SKM-1 (cell line): Measurements from ENCODE around the gene EXOSC9.

Source experiments
- DNase-seq: peaks from one replicate; lab custom pipeline; 2025; ENCODE audit not compliant: unreplicated experiment; lab: John Stamatoyannopoulos, UW

Gene EXOSC9

DNA sequence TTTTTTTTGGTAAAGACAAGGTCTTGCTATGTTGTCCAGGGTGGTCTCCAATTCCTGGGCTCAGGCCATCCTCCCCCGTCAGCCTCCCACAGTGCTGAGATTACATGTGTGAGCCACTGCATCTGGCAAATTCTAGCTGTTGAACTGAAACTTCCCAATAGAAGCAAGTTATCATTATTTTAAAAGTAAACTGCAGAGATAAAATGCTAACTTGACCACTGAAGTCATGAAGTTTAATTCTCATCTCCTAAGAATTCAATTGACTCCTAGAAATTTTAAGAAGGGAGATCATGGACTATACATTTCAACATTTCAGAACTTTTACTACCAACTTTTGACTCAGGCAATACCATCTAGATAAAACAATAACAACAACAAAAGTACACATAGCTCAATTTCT, 11.7 kb upstream of the EXOSC9 start:
- DNase-seq, result no peak

DNA sequence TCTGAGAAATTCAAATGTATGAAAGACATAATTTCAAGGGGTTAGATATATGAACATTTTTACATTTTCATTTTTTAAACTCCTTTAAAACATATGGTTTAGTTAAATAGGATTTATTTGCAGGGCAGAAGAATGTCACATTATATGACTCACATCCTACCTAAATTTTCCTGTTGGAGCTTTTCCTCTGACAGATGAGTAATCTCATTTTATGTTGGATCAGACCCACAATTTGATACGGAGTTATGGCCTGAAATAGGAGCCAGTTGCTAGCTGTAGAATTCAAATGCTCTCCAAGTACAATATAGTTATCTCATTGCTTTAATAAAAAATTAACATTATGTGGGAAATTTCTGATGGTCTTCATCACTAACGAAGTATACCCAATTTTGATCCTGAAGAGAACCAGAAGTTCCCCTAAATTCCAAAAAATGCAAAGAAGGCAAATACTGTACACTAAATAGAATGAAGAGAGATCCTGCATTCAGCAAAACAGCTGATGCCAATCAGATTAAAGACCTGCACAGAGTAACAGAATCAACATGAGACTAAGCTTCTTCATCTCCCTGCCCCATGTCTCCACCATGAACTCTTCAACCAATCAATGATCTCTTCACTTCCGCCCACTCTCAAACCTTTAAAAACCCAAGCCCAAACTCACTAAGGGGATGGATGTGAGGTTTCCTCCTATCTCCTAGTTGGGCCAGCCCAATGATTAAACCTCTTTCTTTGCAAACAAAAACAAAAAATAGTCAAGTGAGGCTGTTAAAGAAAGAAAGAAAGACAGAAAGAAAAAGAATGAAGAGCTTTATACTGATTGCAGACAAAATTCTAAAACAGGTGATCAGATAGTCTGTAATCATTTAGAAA, 10.9 kb upstream of the EXOSC9 start:
- no peak for DNase-seq

DNA sequence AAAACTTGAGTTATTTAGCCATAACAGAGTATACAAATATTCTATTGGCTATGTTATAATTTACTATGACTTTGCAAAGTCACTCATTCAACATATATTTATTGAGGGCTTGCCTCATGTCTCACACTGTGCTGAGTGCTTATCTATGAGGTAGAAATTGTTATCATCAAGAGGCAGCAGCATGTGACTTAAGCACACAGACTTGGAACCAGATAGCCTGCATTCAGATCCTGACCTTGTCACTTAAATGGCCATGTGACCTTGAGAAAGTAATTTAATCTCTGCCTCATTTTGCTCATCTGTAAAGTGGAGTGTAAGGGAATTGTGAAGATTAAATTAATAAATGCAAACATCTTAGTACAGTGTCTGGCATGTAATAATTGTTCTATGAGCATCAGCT, 10.1 kb upstream of the EXOSC9 start:
- no peak for DNase-seq

DNA sequence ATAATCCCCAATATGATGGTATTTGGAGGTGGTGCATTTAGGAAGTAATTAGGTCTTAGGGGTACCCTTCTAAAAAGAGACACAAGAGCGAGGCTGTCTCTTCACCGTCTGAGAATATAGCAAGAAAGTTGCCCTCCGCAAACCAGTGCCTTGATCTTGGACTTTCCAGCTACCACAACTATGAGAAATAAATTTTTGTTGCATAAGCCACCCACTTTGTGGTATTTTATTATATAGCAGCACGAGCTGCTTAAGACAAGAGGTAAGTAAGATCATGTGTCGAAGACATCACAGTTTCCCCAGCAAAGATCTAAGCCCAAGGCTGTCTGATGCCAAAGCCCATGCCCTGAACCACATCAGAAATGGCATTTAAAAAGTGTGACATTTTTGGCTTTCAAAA, 9.6 kb upstream of the EXOSC9 start:
- no peak for DNase-seq

DNA sequence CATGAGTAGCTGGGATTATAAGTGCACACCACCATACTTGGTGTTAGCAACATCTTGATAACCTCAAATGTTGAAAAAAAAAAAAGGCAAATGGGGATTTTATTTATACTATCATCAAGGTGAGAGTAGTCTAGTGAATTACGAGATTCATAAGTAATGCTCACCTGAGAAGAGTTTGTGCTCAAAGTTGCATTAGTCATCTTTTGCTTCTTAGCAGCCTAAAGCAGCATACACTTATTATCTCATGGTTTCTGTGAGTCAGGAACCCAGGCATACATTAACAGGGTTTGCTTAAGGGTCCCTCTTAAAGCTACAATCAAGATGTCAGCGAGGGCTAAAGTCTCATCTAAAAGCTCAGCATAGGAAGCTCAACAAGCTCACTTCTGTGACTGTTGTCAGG, 8.2 kb upstream of the EXOSC9 start:
- no peak for DNase-seq

DNA sequence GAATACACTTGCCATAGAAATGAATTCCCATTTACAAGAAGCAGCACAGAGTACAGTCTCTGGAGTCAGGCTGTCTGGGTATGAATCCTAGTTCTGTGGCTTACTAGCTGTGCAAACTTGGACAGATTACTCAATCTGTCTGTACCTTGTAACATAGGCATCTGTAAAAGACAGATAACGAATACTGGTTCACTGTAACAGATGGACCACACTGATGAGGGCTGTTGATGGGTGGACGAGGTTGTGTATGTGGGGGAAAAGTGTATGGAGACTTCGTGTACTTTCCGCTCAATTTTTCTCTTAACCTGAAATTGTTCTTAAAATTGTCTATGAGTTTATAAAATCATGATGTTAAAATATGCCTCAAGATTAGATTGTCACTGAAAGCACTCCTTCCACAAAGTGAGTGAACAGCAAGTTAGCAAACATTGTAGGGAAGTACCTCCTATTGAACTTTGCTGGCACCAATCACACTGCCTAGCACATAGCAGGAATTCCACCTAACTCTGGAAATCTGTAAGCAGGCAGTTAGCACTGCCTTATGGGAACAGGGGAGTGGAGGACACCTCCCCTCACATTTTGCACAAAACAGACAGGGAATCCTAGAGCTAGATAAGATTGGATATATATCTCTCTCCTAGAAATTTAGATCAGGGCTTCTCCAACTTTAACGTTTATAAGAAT, 6.5 kb upstream of the EXOSC9 start:
- DNase-seq, result no peak

DNA sequence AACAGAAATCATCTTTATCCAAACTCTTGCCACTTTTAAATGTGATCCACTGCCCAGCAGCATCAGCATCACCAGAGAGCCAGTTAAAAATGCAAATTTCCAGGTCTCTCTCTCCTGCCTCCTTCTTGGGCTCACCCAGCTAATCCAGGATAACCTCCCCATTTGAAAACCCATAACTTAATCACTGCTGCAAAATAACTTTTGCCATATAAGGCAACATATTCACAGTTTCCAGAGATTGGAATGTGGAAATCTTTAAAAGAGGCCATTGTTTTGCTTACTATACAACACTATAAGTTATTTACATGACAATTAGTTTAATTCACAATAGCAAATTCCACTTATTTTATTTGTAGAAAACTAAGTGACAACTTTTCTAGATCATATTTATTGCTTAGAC, 4.8 kb upstream of the EXOSC9 start:
- DNase-seq, result no peak

DNA sequence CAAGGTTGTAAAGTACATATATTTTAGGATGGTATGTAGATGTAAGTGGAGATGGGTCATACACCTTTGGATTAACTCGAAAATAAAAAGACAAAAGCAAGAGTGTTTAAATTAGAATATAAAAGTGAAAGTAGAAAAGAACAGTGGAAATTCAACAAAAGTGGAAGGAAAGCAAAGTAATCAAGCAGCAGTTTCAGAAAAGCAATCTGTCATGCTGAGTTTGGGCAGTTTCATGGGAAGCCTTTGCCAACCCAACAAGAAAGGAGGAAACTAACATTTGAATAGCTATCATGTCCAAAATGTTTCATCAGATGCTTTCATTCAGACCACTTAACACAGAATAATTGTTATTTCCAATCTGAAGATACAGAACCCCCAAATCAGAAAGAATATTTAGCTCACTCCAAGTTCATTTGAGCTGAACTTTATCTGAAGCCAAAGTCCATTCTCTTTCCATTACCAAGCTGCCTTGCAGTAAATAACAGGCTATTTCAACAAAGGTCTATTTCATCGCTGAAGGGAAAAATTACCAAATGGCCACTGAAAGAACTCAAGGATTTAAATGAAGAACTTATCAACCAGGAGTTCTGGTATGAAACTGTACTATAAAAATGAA, 1.8 kb upstream of the EXOSC9 start:
- no peak for DNase-seq

DNA sequence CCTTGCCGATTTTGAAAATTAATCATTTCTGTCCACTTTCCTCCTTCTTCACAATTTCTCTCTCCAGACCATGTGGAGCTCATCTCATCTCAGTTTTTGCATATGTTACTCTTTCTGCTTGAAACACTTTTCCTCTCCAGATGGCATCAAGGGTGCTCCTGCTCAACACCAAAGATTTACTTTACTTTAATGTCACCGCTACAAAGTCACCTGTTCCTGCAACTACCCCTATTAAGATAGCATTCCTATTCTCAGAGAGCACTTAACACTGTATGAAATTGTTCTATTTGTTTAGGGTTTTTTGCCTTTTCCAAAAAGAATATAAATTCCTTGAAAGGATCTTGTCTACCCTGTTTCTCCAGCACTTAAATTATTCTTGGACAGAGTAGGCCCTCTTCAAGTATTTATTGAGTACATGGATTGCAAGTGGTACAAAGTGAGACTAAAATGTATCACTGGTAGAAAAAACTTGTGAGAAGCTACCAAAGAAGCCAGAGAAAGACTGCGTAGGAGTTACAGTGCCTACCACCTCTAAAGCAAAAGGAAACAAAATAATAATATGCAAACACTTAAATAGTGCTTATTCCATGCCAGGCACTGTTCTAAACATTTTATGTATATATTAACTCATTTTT, 1.1 kb upstream of the EXOSC9 start:
- DNase-seq, result no peak

DNA sequence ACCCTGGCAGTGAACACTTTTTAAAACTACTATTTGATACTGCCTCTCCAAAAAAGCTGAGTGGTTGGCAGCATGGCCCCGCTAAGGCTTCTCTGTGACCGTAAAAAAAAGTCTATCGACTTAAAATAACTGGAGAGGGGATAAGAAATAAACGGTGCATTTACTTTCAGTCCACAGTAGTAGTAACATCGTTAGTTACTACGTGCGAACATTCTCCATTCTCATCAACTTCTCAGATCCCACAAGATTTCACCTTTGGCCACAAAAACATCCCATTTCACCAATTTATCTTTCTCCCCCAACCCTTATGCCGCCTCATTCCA, 524 bp upstream of the EXOSC9 start:
- no peak for DNase-seq

DNA sequence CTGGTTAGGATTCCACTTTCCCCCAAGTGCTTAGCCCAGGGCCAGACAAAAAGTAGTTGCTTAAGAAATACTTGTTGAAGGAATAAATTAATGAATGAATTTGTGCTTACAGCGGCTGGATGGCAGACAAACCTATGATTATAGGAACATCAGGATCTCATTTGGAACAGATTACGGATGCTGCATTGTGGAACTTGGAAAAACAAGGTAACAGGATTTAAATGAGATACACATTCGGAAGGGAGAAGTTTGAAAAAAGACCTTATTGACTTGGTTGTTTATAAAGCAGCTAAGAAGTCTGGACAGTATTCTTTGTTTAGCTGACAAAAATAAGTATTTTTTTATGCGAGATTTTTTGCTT, 572 bp downstream of the EXOSC9 start:
- DNase-seq, result no peak

DNA sequence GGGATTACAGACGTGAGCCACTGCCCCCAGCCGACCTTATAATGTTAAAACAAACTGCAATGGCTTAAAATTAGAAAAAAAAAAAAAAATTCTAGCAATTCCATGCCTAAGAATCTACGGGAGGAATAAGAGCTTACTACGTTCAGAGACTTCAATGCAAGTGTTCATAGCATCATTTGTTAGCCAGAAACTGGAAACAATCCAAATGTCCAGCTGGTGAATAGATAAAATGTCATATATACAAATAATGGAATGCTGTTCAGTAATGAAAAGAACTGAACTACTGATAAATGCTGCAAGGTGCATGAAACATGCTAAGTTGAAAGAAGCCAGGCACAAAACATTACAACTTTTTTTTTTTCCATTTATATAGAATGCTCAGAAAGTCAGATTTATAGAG, 5.3 kb downstream of the EXOSC9 start:
- no peak for DNase-seq

DNA sequence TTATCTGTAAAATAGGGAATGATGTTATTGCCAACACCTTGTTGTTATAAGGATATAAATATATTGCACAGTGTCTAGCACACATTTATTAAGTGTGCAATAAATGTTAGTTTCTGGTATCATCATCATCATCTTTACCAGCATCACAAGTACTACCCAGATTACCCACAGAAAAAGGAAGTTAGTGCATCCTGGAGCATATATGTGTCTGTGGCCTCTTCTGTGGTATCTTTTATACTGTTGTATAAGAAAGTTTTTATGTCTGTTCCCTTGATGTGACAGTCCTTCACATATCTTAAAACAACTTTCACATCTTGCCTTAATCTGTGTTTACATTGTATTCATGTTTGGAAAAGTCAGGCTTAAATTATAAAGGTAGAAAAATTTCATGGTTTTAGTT, 10.0 kb downstream of the EXOSC9 start:
- no peak for DNase-seq

DNA sequence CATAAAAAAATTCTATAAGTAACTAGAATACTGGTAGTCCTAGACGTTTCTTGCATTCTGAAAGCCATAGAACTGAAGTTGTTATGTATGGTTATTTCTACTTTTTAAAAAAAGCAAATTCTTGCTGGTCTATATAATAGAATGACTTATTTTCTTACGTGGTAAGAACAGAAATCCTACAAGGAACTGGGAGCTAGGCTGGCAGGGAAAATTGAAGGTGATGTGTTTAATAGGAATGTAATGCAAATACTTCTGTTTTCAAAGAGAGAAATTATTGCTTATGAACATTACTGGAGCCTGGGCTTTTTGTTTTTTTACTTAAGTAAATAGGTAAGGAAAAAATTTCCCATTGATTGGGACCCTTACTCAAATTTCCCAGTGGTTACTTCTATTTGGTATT, 13.6 kb downstream of the EXOSC9 start:
- DNase-seq, result no peak

DNA sequence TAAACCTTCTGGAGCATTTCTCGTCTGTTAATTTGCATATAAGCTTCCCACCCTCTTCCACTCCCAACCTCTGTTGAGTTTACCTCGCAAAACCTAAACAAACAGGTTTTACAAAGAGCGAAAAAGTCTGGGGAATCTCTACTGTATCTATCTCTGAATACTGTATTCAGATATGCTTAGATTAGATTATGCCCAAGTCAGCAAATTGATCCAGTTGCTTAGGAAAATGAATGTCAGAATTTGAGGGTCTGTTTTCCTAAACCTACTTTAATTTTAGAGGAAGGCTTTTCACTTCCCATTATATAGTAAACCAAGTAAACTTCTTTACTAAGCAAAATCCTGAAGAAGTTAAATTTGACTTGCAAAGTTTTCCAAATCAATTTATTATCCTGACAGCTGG, 15.9 kb downstream of the EXOSC9 start:
- no peak for DNase-seq

DNA sequence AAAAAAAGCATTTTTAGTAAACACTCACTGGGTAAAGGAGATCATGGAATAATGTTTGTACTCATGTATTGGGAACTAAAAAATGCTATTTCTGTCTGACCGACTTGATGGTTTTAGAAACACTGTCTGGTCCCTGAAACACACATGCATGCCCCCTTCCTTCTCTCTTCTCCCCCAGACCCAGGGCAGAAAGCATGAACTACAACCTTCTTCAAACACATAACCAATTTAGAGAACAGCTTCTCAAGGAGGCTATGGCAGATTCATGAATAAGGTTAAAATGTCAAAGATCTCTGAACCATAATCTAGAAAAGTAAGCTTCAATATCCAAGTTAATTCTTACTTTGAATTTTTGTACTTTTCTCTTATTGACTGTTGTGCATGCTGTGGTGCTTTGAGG, 16.6 kb downstream of the EXOSC9 start:
- no peak for DNase-seq

DNA sequence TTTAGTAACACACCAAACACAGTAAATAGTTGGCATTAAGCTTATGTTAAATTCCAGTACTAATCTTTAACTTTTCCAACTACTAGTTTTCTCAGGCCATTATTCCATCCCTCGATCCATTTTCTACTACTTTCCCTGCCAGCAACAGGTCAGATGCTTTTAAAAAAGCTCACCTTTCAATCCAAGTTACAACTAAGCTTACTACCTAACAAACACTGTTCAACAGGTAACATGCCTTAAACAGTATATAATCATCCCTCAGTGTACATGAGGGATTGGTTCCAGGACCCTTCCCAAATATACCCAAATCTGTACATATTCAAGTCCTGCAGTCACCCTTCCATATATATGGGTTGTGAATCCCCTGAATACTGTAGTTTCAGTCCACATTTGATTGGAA, 17.1 kb downstream of the EXOSC9 start:
- DNase-seq, result no peak

DNA sequence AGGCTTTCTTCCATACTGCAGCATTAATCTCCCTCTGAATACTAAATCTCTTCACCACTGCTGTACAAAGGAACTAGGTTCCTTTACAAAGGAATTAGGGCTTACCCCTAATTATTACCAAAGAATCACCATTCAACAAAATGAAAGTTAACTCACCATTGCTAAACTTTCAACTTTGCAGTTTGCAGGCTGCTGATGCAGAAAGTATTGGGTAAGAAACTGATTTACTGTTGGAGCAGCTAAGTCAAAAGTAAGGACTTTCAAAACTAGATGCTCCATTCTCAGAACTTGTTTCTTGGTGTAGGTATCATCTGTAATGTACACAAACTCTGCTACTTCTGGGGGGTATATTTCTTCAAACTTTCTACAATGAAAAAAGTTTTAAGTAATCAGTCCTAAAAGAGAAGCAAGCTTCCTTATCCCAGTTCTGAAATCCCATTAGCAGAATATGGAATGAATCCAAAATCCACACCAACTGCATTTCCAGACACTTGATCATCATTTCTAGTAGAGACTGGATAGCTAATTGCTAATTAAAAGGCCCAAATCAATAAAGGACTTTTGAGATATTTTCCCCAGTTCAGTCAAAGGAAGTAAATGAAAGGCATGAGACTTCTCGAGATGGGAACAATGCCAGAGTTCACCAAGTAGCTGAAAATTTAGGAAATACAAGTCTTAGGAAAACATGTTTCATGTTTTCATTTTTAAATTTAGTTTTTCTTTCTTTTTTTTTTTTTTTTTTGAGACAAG, 18.3 kb downstream of the EXOSC9 start:
- no peak for DNase-seq

DNA sequence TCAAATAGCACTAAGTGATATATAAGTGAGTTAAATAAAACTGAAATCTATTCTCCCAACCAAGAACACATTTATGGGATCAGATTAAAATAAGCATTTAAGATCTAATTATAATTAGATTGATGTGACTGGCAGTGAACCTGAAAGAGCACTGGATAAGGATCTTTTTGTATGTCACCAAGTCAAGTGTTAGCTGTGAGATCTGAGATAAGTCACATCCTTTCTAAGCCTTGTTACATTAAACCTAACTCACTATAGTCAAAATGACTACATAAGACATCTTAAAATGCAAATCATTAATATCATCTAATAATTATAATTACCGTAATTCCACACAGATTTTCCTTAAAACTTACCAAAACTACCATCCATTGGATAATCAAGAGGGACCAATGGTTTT, 20.9 kb downstream of the EXOSC9 start:
- no peak for DNase-seq

DNA sequence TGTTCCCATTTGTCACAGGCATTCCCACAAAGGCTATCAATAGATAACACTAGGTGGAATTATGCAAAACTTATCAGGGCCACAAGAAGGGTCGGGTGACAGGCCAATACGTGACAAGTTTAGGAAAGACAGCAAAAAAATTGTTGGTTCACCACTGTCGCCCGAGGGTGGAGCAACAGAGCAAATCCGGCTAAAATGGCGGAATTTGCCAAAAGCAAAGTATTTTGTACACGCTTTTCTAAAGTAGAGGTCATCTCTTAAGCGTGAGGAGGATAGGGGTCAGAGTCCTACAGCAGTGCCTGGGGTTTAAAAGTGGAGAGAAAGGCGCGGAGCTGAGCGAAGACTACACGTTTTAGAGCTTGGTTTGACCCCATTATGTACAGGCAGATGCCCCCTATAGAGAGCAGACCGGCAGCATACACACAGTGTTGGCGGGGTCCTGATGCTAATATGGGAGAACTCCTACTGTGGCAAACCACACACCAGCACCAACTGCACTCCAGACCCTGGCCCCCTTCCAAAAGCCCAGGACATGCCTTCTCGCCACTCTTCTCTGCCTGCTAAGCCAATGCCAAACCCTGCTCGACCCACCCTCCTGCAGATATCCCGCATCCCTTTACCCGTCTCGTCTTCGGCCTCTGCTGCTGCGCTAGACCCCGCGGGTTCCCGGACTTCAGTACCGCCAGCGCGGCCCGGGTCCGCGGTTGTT, 21.8 kb downstream of the EXOSC9 start:
- no peak for DNase-seq
